SK-N-SH treated with all-trans-retinoic acid at 6 μM for 48 hours (cell line): ENCODE data around the gene PTTG1IP.

Source experiments
- ARNTL ChIP-seq: fragments of 450-650 bp; formaldehyde crosslinking; IDR thresholded peaks from 2 replicates; pipeline ENCODE4 v1.5.0; 2020; ENCODE audit warnings: low read depth, mild to moderate bottlenecking, moderate library complexity, borderline replicate concordance
- BACH2 ChIP-seq: fragments of 250-450 bp; sonication (Bioruptor Pico); IDR thresholded peaks from 2 replicates; pipeline ENCODE4 v1.9.0; 2021; ENCODE audit warnings: mild to moderate bottlenecking, borderline replicate concordance
- CSDC2 ChIP-seq: fragments of 250-450 bp; sonication (Bioruptor Pico); IDR thresholded peaks from 2 replicates; pipeline ENCODE4 v1.5.0; 2020; ENCODE audit warnings: mild to moderate bottlenecking, moderate library complexity
- PATZ1 ChIP-seq: fragments of 250-450 bp; sonication (Bioruptor Pico); IDR thresholded peaks from 2 replicates; pipeline ENCODE4 v1.8.0; 2020; ENCODE audit warnings: mild to moderate bottlenecking, moderate library complexity, borderline replicate concordance
- TOX ChIP-seq: fragments of 250-450 bp; sonication (Bioruptor Pico); IDR thresholded peaks from 2 replicates; pipeline ENCODE4 v1.8.0; 2021; ENCODE audit warnings: mild to moderate bottlenecking, moderate library complexity, borderline replicate concordance
- TSHZ2 ChIP-seq: fragments of 250-450 bp; sonication (Bioruptor Pico); IDR thresholded peaks from 2 replicates; pipeline ENCODE4 v1.5.0; 2020; ENCODE audit warnings: mild to moderate bottlenecking, moderate library complexity
- ZFP30 ChIP-seq: fragments of 450-650 bp; formaldehyde crosslinking; IDR thresholded peaks from 2 replicates; pipeline ENCODE4 v1.5.0; 2022; ENCODE audit warnings: mild to moderate bottlenecking, moderate library complexity
- ZNF8 ChIP-seq: fragments of 450-650 bp; formaldehyde crosslinking; IDR thresholded peaks from 2 replicates; pipeline ENCODE4 v1.5.0; 2020; ENCODE audit warnings: mild to moderate bottlenecking, moderate library complexity

- no peak for TF ChIP-seq ARNTL (CRISPR knock-in tag)
- no peak for TF ChIP-seq BACH2 (CRISPR knock-in tag)
- no peak for TF ChIP-seq ZFP30 (CRISPR knock-in tag)
- no peak for TF ChIP-seq CSDC2 (CRISPR knock-in tag)
- TF ChIP-seq PATZ1 (CRISPR knock-in tag), result no peak
- TF ChIP-seq ZNF8 (CRISPR knock-in tag), result no peak
- TF ChIP-seq TOX (CRISPR knock-in tag), result no peak
- TF ChIP-seq TSHZ2 (CRISPR knock-in tag), result no peak
Observed at GRCh38 chr21:44880405-44881197, 7.1 kb upstream of the PTTG1IP start.
